H9 (cell line): ENCODE results near the gene HNF1B. TPM values are rescaled to one million over a fixed set of nuclear protein-coding genes. Genes with fewer than 3 reads are reported as not detected.

Experiments
- DNase-seq: peaks from one replicate; pipeline ENCODE4 v3.0.0-alpha.2; 2017
- H2AFZ ChIP-seq: one replicate; pipeline ENCODE4 v1.6.1; 2013; ENCODE audit warnings: mild to moderate bottlenecking, low read length, control low read depth, moderate library complexity
- H2AK5ac ChIP-seq: 2 replicates; pipeline ENCODE4 v1.6.1; 2013; ENCODE audit warnings: low read length, control low read depth, mixed read lengths; ENCODE audit not compliant: insufficient read length
- H2BK120ac ChIP-seq: one replicate; pipeline ENCODE4 v1.6.1; 2013; ENCODE audit warnings: low read depth, mild to moderate bottlenecking, low read length, control low read depth, inconsistent platforms; ENCODE audit not compliant: poor library complexity, severe bottlenecking
- H2BK12ac ChIP-seq: 2 replicates; pipeline ENCODE4 v1.6.1; 2013; ENCODE audit warnings: low read length, control low read depth, mixed read lengths, low read depth; ENCODE audit not compliant: insufficient read length
- H2BK15ac ChIP-seq: 2 replicates; pipeline ENCODE4 v1.6.1; 2013; ENCODE audit warnings: low read depth, low read length, control low read depth
- H2BK20ac ChIP-seq: one replicate; pipeline ENCODE4 v1.6.1; 2013; ENCODE audit warnings: low read depth, mild to moderate bottlenecking, low read length, control low read depth, inconsistent platforms; ENCODE audit not compliant: poor library complexity, severe bottlenecking
- H2BK5ac ChIP-seq: 2 replicates; pipeline ENCODE4 v1.6.1; 2013; ENCODE audit warnings: low read length, control low read depth, mixed read lengths; ENCODE audit not compliant: insufficient read length
- H3K14ac ChIP-seq: 2 replicates; pipeline ENCODE4 v1.6.1; 2013; ENCODE audit warnings: low read length, control low read depth; ENCODE audit not compliant: insufficient read depth
- H3K18ac ChIP-seq: 2 replicates; pipeline ENCODE4 v1.6.1; 2013; ENCODE audit warnings: low read depth, mild to moderate bottlenecking, mixed read lengths, low read length, control low read depth; ENCODE audit not compliant: insufficient read length
- H3K23ac ChIP-seq: 2 replicates; pipeline ENCODE4 v1.6.1; 2013; ENCODE audit warnings: low read length, control low read depth, mixed read lengths, low read depth; ENCODE audit not compliant: insufficient read length
- H3K23me2 ChIP-seq: 2 replicates; pipeline ENCODE4 v1.6.1; 2013; ENCODE audit warnings: low read depth, mild to moderate bottlenecking, mixed read lengths, low read length, control low read depth; ENCODE audit not compliant: insufficient read length, poor library complexity, severe bottlenecking
- H3K27ac ChIP-seq: 2 replicates; pipeline ENCODE4 v1.5.1; 2013; ENCODE audit warnings: low read length, control low read depth, mixed read lengths, low read depth; ENCODE audit not compliant: insufficient read length
- H3K27me3 ChIP-seq: 2 replicates; pipeline ENCODE4 v1.6.1; 2013; ENCODE audit warnings: low read length, control low read depth, inconsistent platforms; ENCODE audit not compliant: insufficient read depth
- H3K4ac ChIP-seq: 2 replicates; pipeline ENCODE4 v1.6.1; 2013; ENCODE audit warnings: low read depth, mild to moderate bottlenecking, control low read depth, inconsistent platforms, low read length, moderate library complexity
- H3K4me1 ChIP-seq: 2 replicates; pipeline ENCODE4 v1.6.1; 2013; ENCODE audit warnings: low read length, control low read depth, inconsistent platforms; ENCODE audit not compliant: insufficient read depth
- H3K4me2 ChIP-seq: 2 replicates; pipeline ENCODE4 v1.6.1; 2013; ENCODE audit warnings: low read length, control low read depth, mixed read lengths; ENCODE audit not compliant: insufficient read length, insufficient read depth
- H3K56ac ChIP-seq: 2 replicates; pipeline ENCODE4 v1.6.1; 2013; ENCODE audit warnings: low read depth, mild to moderate bottlenecking, mixed read lengths, low read length, control low read depth; ENCODE audit not compliant: insufficient read length
- H3K79me1 ChIP-seq: 2 replicates; pipeline ENCODE4 v1.6.1; 2013; ENCODE audit warnings: low read depth, mild to moderate bottlenecking, moderate library complexity, low read length, control low read depth, inconsistent platforms; ENCODE audit not compliant: insufficient read depth, poor library complexity, severe bottlenecking
- H3K79me2 ChIP-seq: 2 replicates; pipeline ENCODE4 v1.6.1; 2013; ENCODE audit warnings: low read length, control low read depth, inconsistent platforms; ENCODE audit not compliant: insufficient read depth
- H3K9ac ChIP-seq: 2 replicates; pipeline ENCODE4 v1.6.1; 2013; ENCODE audit warnings: low read length, control low read depth, mixed read lengths; ENCODE audit not compliant: insufficient read length; ENCODE audit errors: extremely low read depth
- H3K9me3 ChIP-seq: one replicate; pipeline ENCODE4 v1.6.1; 2013; ENCODE audit warnings: low read depth, low read length, inconsistent platforms; ENCODE audit not compliant: control insufficient read depth
- H3T11ph ChIP-seq: one replicate; pipeline ENCODE4 v1.6.1; 2013; ENCODE audit warnings: mild to moderate bottlenecking, low read length, control low read depth, inconsistent platforms
- H4K20me1 ChIP-seq: one replicate; pipeline ENCODE4 v1.6.1; 2013; ENCODE audit not compliant: control insufficient read depth, insufficient read length, insufficient read depth
- H4K5ac ChIP-seq: 2 replicates; pipeline ENCODE4 v1.6.1; 2013; ENCODE audit warnings: low read depth, mild to moderate bottlenecking, mixed read lengths, low read length, control low read depth; ENCODE audit not compliant: insufficient read length
- H4K8ac ChIP-seq: replicated peaks from 2 replicates; pipeline ENCODE4 v1.6.1; 2013; ENCODE audit warnings: low read length, control low read depth, mixed read lengths, low read depth; ENCODE audit not compliant: insufficient read length
- H4K91ac ChIP-seq: 2 replicates; pipeline ENCODE4 v1.6.1; 2013; ENCODE audit warnings: low read depth, mild to moderate bottlenecking, moderate library complexity, mixed read lengths, low read length, control low read depth; ENCODE audit not compliant: insufficient read length
- H3K27ac Mint-ChIP-seq, 3 experiments: 2 replicates in 2 of 3; 3 replicates in 1 of 3; pipeline ENCODE4 v1.8.0; 2020 to 2021; ENCODE audit warnings: mixed read lengths in 3 of 3, mild to moderate bottlenecking in 1 of 3, moderate library complexity in 1 of 3
- H3K27me3 Mint-ChIP-seq: 2 replicates; pipeline ENCODE4 v1.8.0; 2021; ENCODE audit warnings: low read depth, mild to moderate bottlenecking, moderate library complexity, mixed read lengths
- H3K36me3 Mint-ChIP-seq, 3 experiments: 2 replicates in 2 of 3; 3 replicates in 1 of 3; pipeline ENCODE4 v1.8.0; 2020 to 2021; ENCODE audit warnings: low read depth in 3 of 3, mixed read lengths in 3 of 3; ENCODE audit not compliant: insufficient read depth in 1 of 3
- H3K4me1 Mint-ChIP-seq, 2 experiments: 2 replicates each; pipeline ENCODE4 v1.8.0; 2020; ENCODE audit warnings: mixed read lengths in 2 of 2
- H3K4me3 Mint-ChIP-seq, 2 experiments: 2 replicates in 1 of 2; 3 replicates in 1 of 2; pipeline ENCODE4 v1.8.0; 2020 to 2021; ENCODE audit warnings: mild to moderate bottlenecking in 2 of 2, mixed read lengths in 2 of 2, moderate library complexity in 1 of 2
- H3K9me3 Mint-ChIP-seq, 2 experiments: 2 replicates in 1 of 2; 3 replicates in 1 of 2; pipeline ENCODE4 v1.8.0; 2020; ENCODE audit warnings: mild to moderate bottlenecking in 2 of 2, mixed read lengths in 2 of 2, moderate library complexity in 1 of 2
- CTCF ChIP-seq: fragments of 200-600 bp; sonication (generic); conservative IDR thresholded peaks from 3 replicates; pipeline ENCODE4 v1.8.0; 2021; ENCODE audit warnings: antibody characterized with exemption, mild to moderate bottlenecking
- WGBS: extraction: QIAGEN DNeasy Blood & Tissue Kit; methylation state at CpG from one replicate; pipeline ENCODE4 v1.1.7; 2013; ENCODE audit warnings: missing lambda C conversion rate, low lambda C conversion rate, mixed read lengths; ENCODE audit not compliant: insufficient read length; ENCODE audit errors: extremely low coverage; 5-methylcytosine and 5-hydroxymethylcytosine counted together
- total RNA-seq: library from RNA; stranded (reverse); gene quantifications from 2 replicates; pipeline ENCODE4 v1.2.1, GENCODE V29; 2021

The HNF1B gene
- total RNA-seq, 1 experiment from 2014 or later, result not detected

- no peak overlapping the region for H3K27ac Mint-ChIP-seq
- Histone ChIP-seq H3K14ac (no peak overlapping the region), H3K4me2 (no peak overlapping the region), H3K9ac (no peak overlapping the region), H3K79me1 (no peaks in the 10 kb centered on the region), H2BK20ac (no peak overlapping the region), H2BK15ac (no peak overlapping the region), H3K18ac (no peak overlapping the region), H2AK5ac (no peak overlapping the region), H3K27ac (no peak overlapping the region), H3K23ac (no peak overlapping the region), H2BK5ac (no peak overlapping the region), H2BK12ac (no peak overlapping the region), H2AFZ (no peak overlapping the region), H2BK120ac (no peak overlapping the region), H3K23me2 (no peaks in the 10 kb centered on the region), H3K4me1 (no peaks in the 10 kb centered on the region), H3T11ph (no peak overlapping the region), H3K4ac (no peak overlapping the region), H4K91ac (no peak overlapping the region), H3K56ac (no peak overlapping the region), H4K8ac (no peak overlapping the region), H3K79me2 (no peaks in the 10 kb centered on the region), H4K20me1 (no peaks in the 10 kb centered on the region), H3K27me3 (no peaks in the 10 kb centered on the region), H3K9me3 (no peaks in the 10 kb centered on the region), H4K5ac (no peak overlapping the region)
- peaks cover 22 to 28% of the 10 kb centered on the region in 2 experiments for H3K4me1 Mint-ChIP-seq
- no CpG with 5 or more reads among the region's 4 CpGs for WGBS
- no peaks in the 10 kb centered on the region for H3K36me3 Mint-ChIP-seq
- no peak overlapping the region for H3K4me3 Mint-ChIP-seq
- peaks cover 2% of the 10 kb centered on the region for H3K27me3 Mint-ChIP-seq
- no peaks in the 10 kb centered on the region for H3K9me3 Mint-ChIP-seq
- DNase-seq, result no peak
- no peak for TF ChIP-seq CTCF
Observed at GRCh38 chr17:37713624-37714023, 31.2 kb downstream of the HNF1B start.
